Loucy (cell line): ENCODE measurements around the gene KLHDC9.

ENCODE experiments used
- H2AFZ ChIP-seq: fragments of 200-600 bp; sonication (generic); 2 replicates; pipeline ENCODE4 v1.6.0; 2016; ENCODE audit warnings: antibody characterized with exemption, mild to moderate bottlenecking, low read length, moderate library complexity
- H3F3A ChIP-seq: fragments of 200-600 bp; 2 replicates; pipeline ENCODE4 v1.6.0; 2016; ENCODE audit warnings: antibody characterized with exemption, low read depth, mild to moderate bottlenecking
- H3K27me3 ChIP-seq: fragments of 200-600 bp; sonication (generic); 2 replicates; pipeline ENCODE4 v1.6.1; 2014; ENCODE audit warnings: low read length, mild to moderate bottlenecking; ENCODE audit not compliant: insufficient read depth, poor library complexity, severe bottlenecking
- H3K36me3 ChIP-seq: fragments of 200-600 bp; sonication (generic); 2 replicates; pipeline ENCODE4 v1.6.1; 2016; ENCODE audit warnings: low read length; ENCODE audit not compliant: insufficient read depth
- H3K4me1 ChIP-seq: fragments of 200-600 bp; sonication (generic); 2 replicates; pipeline ENCODE4 v1.5.1; 2014; ENCODE audit warnings: low read length, mild to moderate bottlenecking; ENCODE audit not compliant: insufficient read depth, poor library complexity, severe bottlenecking
- H3K4me2 ChIP-seq: fragments of 200-600 bp; sonication (generic); 2 replicates; pipeline ENCODE4 v1.6.0; 2014; ENCODE audit warnings: antibody characterized with exemption, low read length, low read depth, mild to moderate bottlenecking; ENCODE audit not compliant: poor library complexity, severe bottlenecking
- H3K4me3 ChIP-seq: fragments of 200-600 bp; sonication (generic); 2 replicates; pipeline ENCODE4 v1.5.1; 2014; ENCODE audit warnings: low read length, mild to moderate bottlenecking, mixed read lengths; ENCODE audit not compliant: poor library complexity, severe bottlenecking
- H3K79me2 ChIP-seq: fragments of 200-600 bp; sonication (generic); 2 replicates; pipeline ENCODE4 v1.6.1; 2014; ENCODE audit warnings: low read length; ENCODE audit not compliant: insufficient read depth
- H3K9ac ChIP-seq: fragments of 200-600 bp; sonication (generic); 2 replicates; pipeline ENCODE4 v1.6.0; 2014; ENCODE audit warnings: mild to moderate bottlenecking, low read depth, low read length, moderate library complexity; ENCODE audit not compliant: poor library complexity, severe bottlenecking
- H3K9me2 ChIP-seq: fragments of 200-600 bp; sonication (generic); replicated peaks from 2 replicates; pipeline ENCODE4 v1.6.1; 2016; ENCODE audit warnings: low read depth, low read length, mixed read lengths
- H3K9me3 ChIP-seq: fragments of 200-600 bp; sonication (generic); 2 replicates; pipeline ENCODE4 v1.6.1; 2014; ENCODE audit warnings: mild to moderate bottlenecking, antibody characterized with exemption, low read length, low read depth; ENCODE audit not compliant: insufficient read depth
- H4K20me1 ChIP-seq: fragments of 200-600 bp; sonication (generic); 2 replicates; pipeline ENCODE4 v1.6.0; 2014; ENCODE audit warnings: antibody characterized with exemption, low read length, mild to moderate bottlenecking; ENCODE audit not compliant: insufficient read depth, poor library complexity, severe bottlenecking
- EZH2phosphoT487 ChIP-seq: fragments of 200-600 bp; IDR thresholded peaks from 2 replicates; pipeline ENCODE4 v1.6.1; 2018; ENCODE audit warnings: antibody characterized with exemption, mild to moderate bottlenecking, moderate library complexity, borderline replicate concordance
- TF ChIP-seq, protein P1 (sequence below): fragments of 200-600 bp; sonication (generic); conservative IDR thresholded peaks from 2 replicates; pipeline ENCODE4 v1.5.1; 2014; ENCODE audit warnings: mild to moderate bottlenecking, antibody characterized with exemption, low read length

The KLHDC9 gene

DNA sequence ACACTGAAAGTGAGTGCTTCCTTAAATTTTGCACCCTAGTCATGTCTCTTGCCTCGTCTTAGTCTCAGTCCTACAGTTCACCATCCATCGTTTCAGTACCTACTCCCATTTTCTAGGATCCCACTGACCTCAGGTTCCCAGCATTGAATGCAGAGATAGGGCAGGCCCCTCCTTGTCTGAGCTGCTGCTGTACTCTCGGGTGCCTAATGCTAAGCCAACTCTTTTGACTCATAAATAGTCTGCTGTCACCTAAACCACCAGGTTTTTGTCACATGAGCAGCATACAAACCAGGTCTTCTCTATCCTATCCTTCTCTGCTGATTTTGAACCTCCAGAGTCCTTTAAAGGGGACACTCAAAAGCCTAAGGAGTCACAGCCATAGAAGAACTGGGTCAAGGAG lies 31.5 kb upstream of the KLHDC9 start:
- Histone ChIP-seq H3F3A (0 out of 2 replicates have a peak, but pooled peaks cover 3% of the 10 kb centered on the region), H2AFZ (no peak overlapping the region), H4K20me1 (peaks cover 45% of the 10 kb centered on the region), H3K79me2 (peaks cover 74% of the 10 kb centered on the region), H3K9me3 (no peaks in the 10 kb centered on the region), H3K27me3 (no peaks in the 10 kb centered on the region), H3K4me1 (peaks cover 64% of the 10 kb centered on the region), H3K36me3 (no peaks in the 10 kb centered on the region), H3K4me2 (peak overlapping the region; percentile 99), H3K4me3 (peak overlapping the region; percentile 98), H3K9ac (peak overlapping the region; percentile 99), H3K9me2 (no peaks in the 10 kb centered on the region)
- TF ChIP-seq, protein P1, sequence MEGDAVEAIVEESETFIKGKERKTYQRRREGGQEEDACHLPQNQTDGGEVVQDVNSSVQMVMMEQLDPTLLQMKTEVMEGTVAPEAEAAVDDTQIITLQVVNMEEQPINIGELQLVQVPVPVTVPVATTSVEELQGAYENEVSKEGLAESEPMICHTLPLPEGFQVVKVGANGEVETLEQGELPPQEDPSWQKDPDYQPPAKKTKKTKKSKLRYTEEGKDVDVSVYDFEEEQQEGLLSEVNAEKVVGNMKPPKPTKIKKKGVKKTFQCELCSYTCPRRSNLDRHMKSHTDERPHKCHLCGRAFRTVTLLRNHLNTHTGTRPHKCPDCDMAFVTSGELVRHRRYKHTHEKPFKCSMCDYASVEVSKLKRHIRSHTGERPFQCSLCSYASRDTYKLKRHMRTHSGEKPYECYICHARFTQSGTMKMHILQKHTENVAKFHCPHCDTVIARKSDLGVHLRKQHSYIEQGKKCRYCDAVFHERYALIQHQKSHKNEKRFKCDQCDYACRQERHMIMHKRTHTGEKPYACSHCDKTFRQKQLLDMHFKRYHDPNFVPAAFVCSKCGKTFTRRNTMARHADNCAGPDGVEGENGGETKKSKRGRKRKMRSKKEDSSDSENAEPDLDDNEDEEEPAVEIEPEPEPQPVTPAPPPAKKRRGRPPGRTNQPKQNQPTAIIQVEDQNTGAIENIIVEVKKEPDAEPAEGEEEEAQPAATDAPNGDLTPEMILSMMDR = no peak
- no peak for TF ChIP-seq EZH2phosphoT487

DNA sequence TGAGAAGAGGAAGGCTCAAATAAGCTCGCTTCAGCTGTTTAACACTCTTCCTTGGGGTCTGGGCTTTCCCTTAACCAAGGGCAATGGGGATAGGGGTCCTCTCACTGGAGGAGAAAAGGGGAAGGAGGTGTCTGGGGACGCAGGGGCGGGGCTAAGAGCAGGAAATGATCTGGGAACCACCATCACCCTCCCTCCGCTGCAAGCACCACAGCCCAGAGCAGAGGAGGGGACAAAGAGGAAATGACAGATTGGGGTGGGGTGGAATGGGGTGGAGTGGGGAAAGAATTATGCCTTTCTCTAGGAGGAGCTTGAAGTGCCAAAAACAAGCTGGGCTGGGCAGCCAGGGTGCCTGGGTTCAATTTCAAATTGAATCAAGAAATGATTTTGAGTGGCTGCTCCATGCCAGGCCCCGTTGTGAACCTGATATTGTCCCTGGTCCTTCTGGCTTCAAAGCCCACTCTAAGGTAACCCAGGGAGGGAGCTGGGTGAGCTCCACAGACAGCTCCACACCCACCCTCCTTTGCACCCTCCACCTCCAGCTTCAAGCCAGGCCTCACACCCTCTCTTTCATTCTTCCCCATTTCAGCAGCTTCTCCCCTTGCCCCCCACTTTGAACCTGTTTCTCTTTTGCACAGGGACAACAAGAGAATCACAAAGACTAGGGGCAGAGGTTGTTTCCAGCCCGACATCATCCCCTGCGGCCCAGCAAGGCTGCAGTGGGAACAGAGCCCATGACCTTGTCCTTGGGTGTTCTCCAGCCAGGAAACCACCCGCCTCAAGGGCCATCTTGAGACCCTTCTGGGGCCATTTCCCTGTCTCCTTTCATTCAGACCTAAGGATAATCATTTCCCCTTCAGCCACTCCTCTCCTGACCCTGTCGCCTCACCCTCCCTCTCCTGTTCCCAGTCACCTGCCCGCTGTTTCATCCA lies 29.6 kb upstream of the KLHDC9 start:
- peaks cover 39% of the 10 kb centered on the region for H4K20me1 ChIP-seq
- no peaks in the 10 kb centered on the region for H3K36me3 ChIP-seq
- H3K4me1 ChIP-seq = peaks cover 64% of the 10 kb centered on the region
- H3K9me3 ChIP-seq = no peaks in the 10 kb centered on the region
- H2AFZ ChIP-seq = no peak overlapping the region
- peaks cover 58% of the 10 kb centered on the region for H3K79me2 ChIP-seq
- peak overlapping the region; percentile 99 for H3K9ac ChIP-seq
- H3K4me3 ChIP-seq = peak overlapping the region; percentile 98
- TF ChIP-seq, protein P1 = no peak
- TF ChIP-seq EZH2phosphoT487 = no peak
- H3K9me2 ChIP-seq = no peaks in the 10 kb centered on the region
- H3K27me3 ChIP-seq = no peaks in the 10 kb centered on the region
- 0 out of 2 replicates have a peak, but pooled peaks cover 3% of the 10 kb centered on the region for H3F3A ChIP-seq
- peak overlapping the region; percentile 99 for H3K4me2 ChIP-seq

- Histone ChIP-seq H4K20me1 (peaks cover 33% of the 10 kb centered on the region), H3K9me3 (no peaks in the 10 kb centered on the region), H3K4me2 (peak overlapping the region; percentile 99), H3F3A (0 out of 2 replicates have a peak, but pooled peaks cover 3% of the 10 kb centered on the region), H3K27me3 (no peaks in the 10 kb centered on the region), H3K36me3 (no peaks in the 10 kb centered on the region), H3K4me1 (peaks cover 64% of the 10 kb centered on the region), H3K9me2 (no peaks in the 10 kb centered on the region), H3K4me3 (peak overlapping the region; percentile 98), H2AFZ (no peak overlapping the region), H3K79me2 (peaks cover 51% of the 10 kb centered on the region), H3K9ac (peak overlapping the region; percentile 99)
- TF ChIP-seq, protein P1 = no peak
- no peak for TF ChIP-seq EZH2phosphoT487
Measured at GRCh38 chr1:161069241-161069640, 28.9 kb upstream of the KLHDC9 start.
